Kidney (tissue), 14 donors: Measurements from ENCODE around the gene GAB2. TPM values are rescaled to one million over a fixed set of nuclear protein-coding genes. Genes with fewer than 3 reads are reported as not detected.

Experiments
- DNase-seq, 5 donors: peaks; one replicate each; pipeline ENCODE4 v3.0.0-alpha.2; 2013 to 2020
- FAIRE-seq: peaks from 2 replicates; lab custom pipeline; 2012; peaks lifted over from hg19 to GRCh38; lab: Jason Lieb, UNC
- H3K27ac ChIP-seq, 2 donors: one replicate each; pipeline ENCODE4 v1.7.0; 2013; ENCODE audit warnings: low read depth in 2 of 2, low read length in 2 of 2, inconsistent platforms in 1 of 2
- H3K27me3 ChIP-seq: one replicate; pipeline ENCODE4 v1.7.1; 2013; ENCODE audit warnings: low read length, inconsistent platforms; ENCODE audit not compliant: control insufficient read depth, insufficient read depth
- H3K36me3 ChIP-seq, 3 donors: one replicate each; pipeline versions ENCODE4 v1.7.0 to v1.7.1; 2013; ENCODE audit warnings: low read length in 3 of 3, control low read depth in 1 of 3, inconsistent platforms in 1 of 3; ENCODE audit not compliant: insufficient read depth in 3 of 3, control insufficient read depth in 2 of 3
- H3K4me1 ChIP-seq, 3 donors: one replicate each; pipeline versions ENCODE4 v1.7.0 to v1.7.1; 2013; ENCODE audit warnings: low read length in 3 of 3, inconsistent platforms in 1 of 3, low read depth in 1 of 3; ENCODE audit not compliant: control insufficient read depth in 2 of 3, insufficient read depth in 2 of 3
- H3K4me3 ChIP-seq, 3 donors: one replicate each; pipeline versions ENCODE4 v1.7.0 to v1.8.1; 2013; ENCODE audit warnings: low read length in 3 of 3, control low read depth in 1 of 3, inconsistent platforms in 1 of 3
- H3K9ac ChIP-seq, 3 donors: one replicate each; pipeline versions ENCODE4 v1.7.0 to v1.7.1; 2013; ENCODE audit warnings: low read length in 3 of 3, control low read depth in 1 of 3, inconsistent platforms in 1 of 3
- H3K9me3 ChIP-seq, 3 donors: one replicate each; pipeline versions ENCODE4 v1.7.0 to v1.7.1; 2013; ENCODE audit warnings: low read length in 3 of 3, control low read depth in 1 of 3, inconsistent platforms in 1 of 3; ENCODE audit not compliant: control insufficient read depth in 2 of 3, insufficient read depth in 1 of 3
- intact Hi-C: fragments of 100-400 bp; cut with DNase I; formaldehyde crosslinking; loops from one replicate; pipeline ENCODE4 v1.11.1; 2022
- polyA plus RNA-seq: library from polyadenylated mRNA; stranded (reverse); fragments of 350-450 nt; fragmentation: Illumina TruSeq; extraction: RNeasy Lipid Tissue Mini Kit (QIAGEN cat#74804); gene quantifications from one replicate; pipeline ENCODE4 v1.2.3, GENCODE V29; 2014; ENCODE audit warnings: low read depth, low replicate concordance; ENCODE audit not compliant: insufficient read depth
- total RNA-seq: library from RNA; stranded (reverse); fragmentation: NEBNext Ultra II Directional; extraction: Animal tissue kit (Norgen Biotek cat#: 25700); gene quantifications from one replicate; pipeline ENCODE4 v1.2.1, GENCODE V29; 2021
- TF ChIP-seq, protein P1 (sequence below): IDR thresholded peaks from 3 replicates; pipeline ENCODE4 v1.5.1; 2012; ENCODE audit warnings: mild to moderate bottlenecking, moderate library complexity, borderline replicate concordance; ENCODE audit not compliant: insufficient read depth; ENCODE audit errors: extremely low read depth
- donor health status: control.
- donor health status: control.
- donor health status: control.
- donor health status: control.
- donor health status: control.
- donor health status: DM: yes; HTN: yes; CAD: no.
- donor health status: Normal renal cell carcinoma (clear cell type).

Gene GAB2
- total and polyA plus RNA-seq, 2 donors from 2014 or later = 3.3 to 23.6 TPM

DNA sequence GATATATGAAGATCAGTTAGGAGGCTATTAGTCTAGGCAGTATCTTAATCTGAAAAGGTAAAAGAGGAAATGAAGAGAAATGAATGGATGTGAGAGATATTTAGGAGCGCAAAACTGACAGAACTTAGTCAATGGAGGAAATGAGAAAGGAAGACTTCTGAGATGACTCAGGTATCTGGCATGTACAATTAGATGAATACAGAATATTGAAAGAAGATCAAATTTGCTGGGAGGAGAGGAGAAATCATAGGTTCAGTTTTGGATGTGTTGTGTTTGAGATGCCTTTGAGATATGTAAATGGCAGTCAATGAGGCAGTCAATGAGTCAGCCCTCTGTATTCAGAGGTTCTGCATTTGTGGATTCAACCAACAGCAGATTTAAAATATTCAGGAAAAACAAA, 42.9 kb upstream of the GAB2 start:
- H3K9me3 ChIP-seq = no peaks in the 10 kb centered on the region
- no peak overlapping the region for H3K4me3 ChIP-seq
- intact Hi-C loops = no loop called here
- no peak overlapping the region for H3K9ac ChIP-seq
- peaks cover 0 to 4% (median 0%) of the 10 kb centered on the region in 3 donors for H3K36me3 ChIP-seq
- TF ChIP-seq, protein P1, sequence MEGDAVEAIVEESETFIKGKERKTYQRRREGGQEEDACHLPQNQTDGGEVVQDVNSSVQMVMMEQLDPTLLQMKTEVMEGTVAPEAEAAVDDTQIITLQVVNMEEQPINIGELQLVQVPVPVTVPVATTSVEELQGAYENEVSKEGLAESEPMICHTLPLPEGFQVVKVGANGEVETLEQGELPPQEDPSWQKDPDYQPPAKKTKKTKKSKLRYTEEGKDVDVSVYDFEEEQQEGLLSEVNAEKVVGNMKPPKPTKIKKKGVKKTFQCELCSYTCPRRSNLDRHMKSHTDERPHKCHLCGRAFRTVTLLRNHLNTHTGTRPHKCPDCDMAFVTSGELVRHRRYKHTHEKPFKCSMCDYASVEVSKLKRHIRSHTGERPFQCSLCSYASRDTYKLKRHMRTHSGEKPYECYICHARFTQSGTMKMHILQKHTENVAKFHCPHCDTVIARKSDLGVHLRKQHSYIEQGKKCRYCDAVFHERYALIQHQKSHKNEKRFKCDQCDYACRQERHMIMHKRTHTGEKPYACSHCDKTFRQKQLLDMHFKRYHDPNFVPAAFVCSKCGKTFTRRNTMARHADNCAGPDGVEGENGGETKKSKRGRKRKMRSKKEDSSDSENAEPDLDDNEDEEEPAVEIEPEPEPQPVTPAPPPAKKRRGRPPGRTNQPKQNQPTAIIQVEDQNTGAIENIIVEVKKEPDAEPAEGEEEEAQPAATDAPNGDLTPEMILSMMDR = no peak
- FAIRE-seq (no peak), DNase-seq (no peak)
- H3K27me3 ChIP-seq = no peaks in the 10 kb centered on the region
- no peaks in the 10 kb centered on the region for H3K4me1 ChIP-seq
- H3K27ac ChIP-seq = no peak overlapping the region

DNA sequence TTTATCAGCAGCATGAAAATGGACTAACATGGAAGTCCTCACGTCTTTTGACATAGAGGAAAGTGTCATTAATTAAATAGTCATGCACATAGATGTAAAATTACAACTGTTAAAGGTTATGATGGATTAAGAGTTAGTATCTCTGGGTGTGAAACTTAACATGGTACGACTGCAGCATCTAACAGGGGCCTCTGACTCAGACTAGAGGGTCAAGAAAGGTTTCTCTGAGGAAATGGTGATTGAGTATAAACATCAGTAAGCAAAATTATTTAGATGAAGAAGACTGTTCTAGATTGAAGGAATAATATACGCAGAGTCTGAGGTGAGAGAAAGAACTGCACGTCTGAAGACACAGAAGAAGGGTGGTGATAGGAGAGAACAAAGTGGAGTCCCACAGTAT, 42.1 kb upstream of the GAB2 start:
- intact Hi-C loops = no loop called here

DNA sequence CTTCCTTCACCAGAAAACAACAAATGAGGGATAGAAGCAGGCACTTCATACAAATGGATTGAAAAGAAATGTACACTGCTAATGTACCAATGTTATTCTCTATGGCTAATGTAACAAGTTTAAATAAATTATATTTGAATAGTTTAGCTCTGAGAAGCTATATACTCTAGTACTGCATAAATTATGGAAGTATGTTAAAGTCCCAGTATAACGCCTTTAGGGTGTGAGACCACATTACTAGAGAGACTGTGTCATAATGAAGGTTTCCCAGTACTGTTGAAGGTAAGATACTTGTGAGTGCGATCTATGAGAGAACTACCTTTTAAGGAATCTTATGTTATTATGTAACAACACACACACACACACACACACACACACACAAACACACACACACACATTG, 39.8 kb upstream of the GAB2 start:
- Histone ChIP-seq H3K27ac (no peak overlapping the region), H3K9me3 (no peaks in the 10 kb centered on the region), H3K4me1 (no peaks in the 10 kb centered on the region), H3K4me3 (no peak overlapping the region), H3K9ac (no peak overlapping the region), H3K27me3 (no peaks in the 10 kb centered on the region), H3K36me3 (peaks cover 0 to 4% (median 0%) of the 10 kb centered on the region in 3 donors)
- intact Hi-C loops = no loop called here
- no peak for DNase-seq
- FAIRE-seq = no peak
- TF ChIP-seq, protein P1 = no peak

More for the DNA sequence above, 42.1 kb upstream of the GAB2 start:
- Histone ChIP-seq H3K27me3 (no peaks in the 10 kb centered on the region), H3K9me3 (no peaks in the 10 kb centered on the region), H3K36me3 (peaks cover 0 to 4% (median 0%) of the 10 kb centered on the region in 3 donors), H3K9ac (no peak overlapping the region), H3K4me1 (no peaks in the 10 kb centered on the region), H3K27ac (no peak overlapping the region), H3K4me3 (no peak overlapping the region)
- FAIRE-seq (no peak), DNase-seq (no peak)
- TF ChIP-seq, protein P1 = no peak
